A673 (cell line): Measurements from ENCODE around the gene PRPF38A. TPM values are rescaled to one million over a fixed set of nuclear protein-coding genes. Genes with fewer than 3 reads are reported as not detected.

Source experiments
- BruUV-seq: library from RNA; stranded (reverse); fragments of 400-500 nt; replicated peaks from 2 replicates; lab custom pipeline; 2021; lab: Mats Ljungman, UMichigan
- CTCF ChIA-PET: fragments of 300-600 bp; sonication (Branson Sonifier 250); formaldehyde crosslinking; loops from one replicate; lab custom pipeline; 2022; ENCODE audit warnings: antibody characterized with exemption; lab: Charles Lee
- POLR2A ChIA-PET: fragments of 300-600 bp; sonication (Branson Sonifier 250); formaldehyde crosslinking; loops from one replicate; lab custom pipeline; 2022; ENCODE audit warnings: antibody characterized with exemption; ENCODE audit not compliant: low non-redundant PET; lab: Charles Lee
- DNase-seq: peaks from one replicate; pipeline ENCODE4 v3.0.0-alpha.2; 2015; ENCODE audit warnings: low spot score
- H3K27ac ChIP-seq: fragments of 200-600 bp; sonication (generic); 2 replicates; pipeline ENCODE4 v1.5.1; 2016; ENCODE audit warnings: mixed run types, low read depth, mild to moderate bottlenecking, mixed read lengths, antibody characterized with exemption, low read length; ENCODE audit not compliant: poor library complexity, severe bottlenecking
- H3K27me3 ChIP-seq: fragments of 200-600 bp; sonication (generic); replicated peaks from 2 replicates; pipeline ENCODE4 v1.6.1; 2017; ENCODE audit warnings: mixed run types, low read depth, mild to moderate bottlenecking, mixed read lengths, antibody characterized with exemption, low read length; ENCODE audit not compliant: insufficient read depth, poor library complexity
- H3K36me3 ChIP-seq: fragments of 200-600 bp; sonication (generic); 2 replicates; pipeline ENCODE4 v1.6.1; 2016; ENCODE audit warnings: mixed run types, mild to moderate bottlenecking, mixed read lengths, antibody characterized with exemption, low read length; ENCODE audit not compliant: insufficient read depth, poor library complexity, severe bottlenecking
- H3K4me1 ChIP-seq: fragments of 200-600 bp; sonication (generic); 2 replicates; pipeline ENCODE4 v1.6.1; 2017; ENCODE audit warnings: mixed run types, mild to moderate bottlenecking, mixed read lengths, antibody characterized with exemption, low read length; ENCODE audit not compliant: insufficient read depth, poor library complexity, severe bottlenecking
- H3K4me3 ChIP-seq: fragments of 200-600 bp; sonication (generic); 2 replicates; pipeline ENCODE4 v1.5.1; 2016; ENCODE audit warnings: low read depth, mixed run types, mild to moderate bottlenecking, mixed read lengths, low read length; ENCODE audit not compliant: poor library complexity, severe bottlenecking
- H3K9me3 ChIP-seq: fragments of 200-600 bp; sonication (generic); 2 replicates; pipeline ENCODE4 v1.6.1; 2016; ENCODE audit warnings: mixed run types, low read depth, mild to moderate bottlenecking, mixed read lengths, antibody characterized with exemption, low read length; ENCODE audit not compliant: poor library complexity, severe bottlenecking
- CTCF ChIP-seq: fragments of 300-800, 200-600 bp; sonication (generic); conservative IDR thresholded peaks from 2 replicates; pipeline ENCODE4 v1.5.1; 2017; ENCODE audit warnings: low read depth, mild to moderate bottlenecking, antibody characterized with exemption, low read length, moderate library complexity, mixed read lengths
- EZH2 ChIP-seq: fragments of 200-600 bp; sonication (generic); IDR thresholded peaks from 2 replicates; pipeline ENCODE4 v1.6.1; 2017; ENCODE audit warnings: borderline replicate concordance, low read depth, mild to moderate bottlenecking, mixed read lengths, antibody characterized with exemption, low read length; ENCODE audit not compliant: poor library complexity, severe bottlenecking
- intact Hi-C: fragments of 100-400 bp; cut with micrococcal nuclease; formaldehyde crosslinking; loops from one replicate; pipeline ENCODE4 v1.10.0; 2022; ENCODE audit not compliant: unreplicated experiment
- total RNA-seq: library from RNA; stranded (reverse); gene quantifications from 2 replicates; pipeline ENCODE4 v1.2.3, GENCODE V29; 2021

Gene PRPF38A
- total RNA-seq, 1 experiment from 2014 or later = 95.7 TPM

- Histone ChIP-seq H3K36me3 (peaks cover 57% of the 10 kb centered on the region), H3K4me1 (peaks cover 13% of the 10 kb centered on the region), H3K27me3 (no peaks in the 10 kb centered on the region), H3K27ac (no peak overlapping the region), H3K9me3 (no peaks in the 10 kb centered on the region), H3K4me3 (no peak overlapping the region)
- intact Hi-C loops = no loop called here
- ChIA-PET CTCF (interaction anchor here (0.6 kb wide), 3 partner anchors 18 to 296 kb away, joined by 3 read pairs; no protein-coding TSS in a partner anchor), POLR2A (no interaction called here)
- TF ChIP-seq CTCF (no peak), EZH2 (no peak)
- DNase-seq = no peak
- BruUV-seq = no TSS peak
Observed at GRCh38 chr1:52399629-52400028, 4.8 kb upstream of the PRPF38A start.

GRCh38 chr1:52400131-52400530 lies 4.3 kb upstream of the PRPF38A start:
- TF ChIP-seq EZH2 (no peak), CTCF (no peak)
- POLR2A ChIA-PET = no interaction called here

GRCh38 chr1:52402860-52403240 lies 1.6 kb upstream of the PRPF38A start:
- POLR2A ChIA-PET = no interaction called here

More at GRCh38 chr1:52400131-52400530, 4.3 kb upstream of the PRPF38A start:
- no peak for DNase-seq
- intact Hi-C loops = no loop called here
- BruUV-seq = no TSS peak
- no peaks in the 10 kb centered on the region for H3K27me3 ChIP-seq
- H3K4me1 ChIP-seq = peaks cover 13% of the 10 kb centered on the region
- CTCF ChIA-PET = interaction anchor here (0.6 kb wide), 1 partner anchor 18 kb away, joined by 3 read pairs; no protein-coding TSS in a partner anchor
- no peak overlapping the region for H3K27ac ChIP-seq
- H3K4me3 ChIP-seq = no peak overlapping the region
- peaks cover 52% of the 10 kb centered on the region for H3K36me3 ChIP-seq
- no peaks in the 10 kb centered on the region for H3K9me3 ChIP-seq

More at GRCh38 chr1:52402860-52403240, 1.6 kb upstream of the PRPF38A start:
- BruUV-seq = no TSS peak
- CTCF ChIA-PET = no interaction called here
- H3K4me3 ChIP-seq = peak overlapping the region; percentile 83
- peaks cover 13% of the 10 kb centered on the region for H3K4me1 ChIP-seq
- H3K36me3 ChIP-seq = peaks cover 38% of the 10 kb centered on the region
- H3K27ac ChIP-seq = peak overlapping the region; percentile 95
- no peaks in the 10 kb centered on the region for H3K27me3 ChIP-seq
- H3K9me3 ChIP-seq = no peaks in the 10 kb centered on the region
- DNase-seq = no peak
- intact Hi-C loops = loop anchor here (1.0 kb wide), 1 partner anchor 283 kb away; no protein-coding TSS in a partner anchor
- TF ChIP-seq CTCF (no peak), EZH2 (no peak)
